Raji (cell line): ENCODE measurements around the gene NTM.

ENCODE experiments used
- POLR2A ChIP-seq: IDR thresholded peaks from 2 replicates; pipeline ENCODE4 v1.6.1; 2011; ENCODE audit warnings: low read depth, low read length, control low read depth; ENCODE audit not compliant: insufficient read depth

The NTM gene

DNA sequence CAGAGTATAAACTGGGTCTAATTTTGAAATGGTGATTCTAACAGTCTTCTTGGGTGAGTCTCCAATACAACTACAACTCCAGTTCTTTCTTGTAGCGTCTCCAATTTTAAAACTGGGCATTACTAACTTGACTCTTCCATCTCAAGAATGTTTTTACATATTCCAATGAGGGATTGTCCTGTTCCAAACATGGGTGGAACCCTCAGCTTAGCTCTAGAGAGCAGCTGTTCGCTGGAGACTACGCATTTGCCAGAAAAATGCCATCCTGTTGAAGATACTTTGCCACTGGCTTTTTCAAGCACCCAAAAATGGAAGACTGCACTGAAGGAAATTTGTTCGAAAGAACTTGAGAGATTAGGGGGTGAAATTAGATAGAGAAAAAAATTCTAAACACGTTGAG lies 870.0 kb downstream of the NTM start:
- no peak for TF ChIP-seq POLR2A

DNA sequence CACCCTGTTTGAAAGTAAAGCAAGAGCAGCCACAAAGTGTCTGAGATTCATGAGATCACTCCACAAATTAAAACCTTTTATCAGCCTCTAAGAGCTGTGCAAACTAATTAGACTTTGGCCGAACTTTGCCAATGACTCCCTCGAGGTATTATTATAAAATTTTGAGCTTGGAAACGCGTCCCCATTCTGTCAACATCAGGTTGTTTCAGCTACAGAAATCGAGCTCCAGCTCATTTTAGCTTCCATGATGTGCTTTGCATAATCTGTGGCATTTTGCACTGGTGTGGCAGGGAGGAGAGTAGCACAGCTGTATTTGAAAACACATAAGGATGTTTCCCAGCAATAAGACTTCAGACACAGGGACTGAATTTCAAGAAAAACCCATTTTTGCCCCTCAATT lies 872.2 kb downstream of the NTM start:
- no peak for TF ChIP-seq POLR2A

DNA sequence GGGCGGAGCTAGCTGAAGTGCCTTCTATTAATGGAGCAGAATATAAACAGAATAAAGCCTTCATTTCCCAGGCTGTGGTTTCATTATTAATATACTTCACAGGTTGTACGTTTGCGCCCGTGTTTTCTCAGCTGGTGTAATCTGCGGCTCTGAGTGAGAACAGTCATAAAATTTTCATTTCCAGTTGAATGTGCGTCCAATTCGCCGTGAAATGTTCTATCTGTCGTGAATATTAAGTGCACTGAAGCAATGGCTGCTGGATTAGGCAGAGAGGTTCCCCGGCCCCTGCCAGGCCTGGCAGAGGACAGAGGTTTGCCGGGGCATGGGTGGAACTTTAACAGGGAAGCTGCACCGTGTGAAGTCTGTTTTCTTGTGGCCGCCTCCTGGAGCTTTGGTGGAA lies 874.4 kb downstream of the NTM start:
- no peak for TF ChIP-seq POLR2A

DNA sequence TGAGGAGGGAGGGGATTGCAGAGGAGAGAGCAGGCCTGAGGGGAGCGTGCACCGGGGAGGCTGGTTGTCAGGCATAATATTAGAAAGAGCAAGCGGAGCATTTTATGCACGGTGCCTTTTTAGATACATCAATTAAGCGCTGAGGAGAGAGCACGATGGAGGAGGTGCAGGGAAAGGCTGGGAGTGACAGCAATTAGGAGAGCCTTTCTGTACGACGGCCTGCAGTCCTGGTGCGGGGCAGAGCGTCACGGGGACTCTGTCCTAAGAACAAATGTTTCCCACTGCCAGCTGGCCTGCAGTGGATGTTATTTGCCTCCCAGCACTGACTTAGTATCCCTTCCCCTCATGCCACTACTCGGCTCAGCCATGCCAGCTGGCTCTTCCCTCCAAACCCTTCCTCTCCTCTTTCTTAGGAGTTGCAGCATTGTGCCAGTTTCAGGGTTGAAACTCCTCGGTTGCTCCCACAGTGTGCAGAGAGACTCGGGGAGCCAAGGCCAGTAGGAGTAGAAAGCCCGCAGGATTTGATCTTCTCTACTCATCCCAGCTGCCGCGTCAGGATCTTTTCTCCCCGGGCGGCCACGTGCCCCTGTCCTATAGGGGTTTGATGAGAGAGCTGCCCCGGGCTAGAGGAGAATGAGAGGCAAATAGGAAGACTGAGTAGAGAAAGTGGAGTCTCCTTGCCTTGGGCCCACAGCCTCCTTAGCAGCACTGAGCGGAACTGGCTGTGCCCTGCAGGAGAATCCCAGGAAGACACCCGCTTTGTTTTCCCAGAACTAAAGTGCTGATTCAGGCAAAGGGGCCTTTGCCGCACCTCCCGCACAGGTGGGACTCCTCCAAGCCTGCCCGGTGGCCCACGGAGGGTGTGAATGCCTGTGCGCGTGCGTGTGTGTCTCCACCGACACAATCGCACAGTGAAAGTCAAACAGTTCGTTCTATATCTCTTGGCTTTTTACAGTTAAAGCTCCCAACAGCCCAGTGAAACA lies 875.3 kb downstream of the NTM start:
- no peak for TF ChIP-seq POLR2A

DNA sequence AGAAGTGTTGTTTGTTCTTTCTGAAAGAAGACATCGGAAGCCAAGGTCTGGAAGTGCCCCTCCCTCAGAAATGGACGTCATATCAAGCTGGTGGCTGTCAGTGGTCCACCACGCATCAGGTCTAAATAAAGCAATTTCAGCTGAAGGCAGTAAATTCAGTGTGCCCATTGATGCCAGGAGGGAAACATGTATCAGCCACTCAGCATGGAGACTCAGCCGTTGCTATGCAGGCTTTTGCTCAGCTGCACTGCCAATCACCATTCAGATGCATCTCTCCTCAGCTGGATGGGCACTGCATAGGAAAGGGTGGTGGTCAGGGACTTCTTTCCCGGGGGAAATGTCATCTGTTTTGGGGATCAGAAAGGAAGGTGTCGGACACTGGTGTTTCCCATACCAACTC lies 878.2 kb downstream of the NTM start:
- TF ChIP-seq POLR2A: no peak

DNA sequence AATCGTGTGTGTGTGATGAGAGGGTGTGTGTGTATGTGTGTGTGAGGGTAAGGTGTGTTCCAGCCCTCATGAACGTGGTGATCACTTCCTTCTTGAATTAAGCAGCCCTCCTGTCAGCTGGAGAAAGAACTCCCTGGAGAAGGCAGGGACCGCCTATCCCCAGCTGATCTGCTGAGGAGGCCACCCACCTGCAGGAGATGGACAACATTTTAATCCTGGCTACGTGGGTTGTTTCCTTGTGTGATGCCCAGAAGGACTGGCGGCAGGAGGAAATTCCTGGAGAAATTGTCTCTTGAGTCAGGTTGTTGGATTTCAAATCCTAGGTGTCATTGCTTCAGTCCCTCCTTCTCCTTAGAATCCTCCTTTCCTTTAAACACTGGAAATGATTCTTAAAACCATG lies 878.8 kb downstream of the NTM start:
- no peak for TF ChIP-seq POLR2A

DNA sequence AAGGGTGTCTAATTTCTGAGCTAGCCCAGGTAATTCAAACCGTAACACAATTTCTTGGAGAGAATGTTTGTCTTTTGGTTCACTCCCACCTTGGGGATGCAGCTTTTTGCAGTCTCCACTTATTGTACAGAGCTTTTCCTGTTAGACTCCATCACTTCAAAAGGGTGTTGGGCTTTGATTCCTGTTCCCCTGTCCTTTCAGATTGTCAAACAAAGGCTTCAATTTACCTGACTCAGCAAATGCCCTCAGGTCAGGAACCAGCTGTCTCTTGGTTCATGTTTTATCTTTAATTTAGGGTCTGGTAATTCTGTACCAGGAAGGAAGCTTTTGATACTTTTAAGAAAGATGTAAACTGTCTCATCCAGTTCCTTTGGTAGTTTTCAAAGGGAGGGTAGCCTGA lies 880.6 kb downstream of the NTM start:
- no peak for TF ChIP-seq POLR2A

DNA sequence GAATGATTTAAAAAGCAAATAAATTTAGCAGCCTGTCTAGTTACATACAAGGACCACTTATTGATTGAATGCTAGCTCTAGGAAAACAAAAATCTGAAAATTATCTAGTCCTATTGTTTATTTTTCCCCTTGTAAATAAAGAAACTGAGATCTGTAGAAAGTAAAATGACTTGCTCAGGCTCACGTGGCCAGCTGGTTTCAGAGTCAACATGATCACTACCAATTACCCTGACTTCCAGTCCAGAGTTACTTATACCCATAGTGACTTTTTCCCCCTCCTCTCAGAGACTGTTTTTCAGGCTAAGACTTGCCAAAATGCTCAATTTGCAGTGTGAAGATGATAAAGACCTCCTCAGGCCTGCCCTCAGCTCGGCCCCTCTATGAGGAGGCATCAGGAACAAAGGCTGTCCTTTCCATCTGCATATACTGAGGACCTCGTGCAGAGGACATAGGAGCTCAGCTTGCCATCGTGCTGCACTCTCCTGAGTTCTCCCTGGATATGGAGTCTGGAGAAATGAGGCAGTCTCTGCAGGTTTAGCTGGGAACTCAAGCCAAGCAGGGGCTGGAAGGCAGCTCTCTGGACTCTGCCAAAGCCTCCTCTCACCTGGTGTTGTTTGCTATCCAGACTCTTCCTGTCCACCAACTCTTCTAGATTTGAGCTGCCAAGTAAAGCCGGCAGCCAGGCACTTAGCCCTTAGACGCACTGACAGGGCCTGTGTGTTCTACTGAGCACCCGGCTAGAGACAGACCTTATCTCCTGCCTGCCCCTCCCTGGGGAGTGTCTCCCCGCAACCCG lies 883.3 kb downstream of the NTM start:
- no peak for TF ChIP-seq POLR2A

DNA sequence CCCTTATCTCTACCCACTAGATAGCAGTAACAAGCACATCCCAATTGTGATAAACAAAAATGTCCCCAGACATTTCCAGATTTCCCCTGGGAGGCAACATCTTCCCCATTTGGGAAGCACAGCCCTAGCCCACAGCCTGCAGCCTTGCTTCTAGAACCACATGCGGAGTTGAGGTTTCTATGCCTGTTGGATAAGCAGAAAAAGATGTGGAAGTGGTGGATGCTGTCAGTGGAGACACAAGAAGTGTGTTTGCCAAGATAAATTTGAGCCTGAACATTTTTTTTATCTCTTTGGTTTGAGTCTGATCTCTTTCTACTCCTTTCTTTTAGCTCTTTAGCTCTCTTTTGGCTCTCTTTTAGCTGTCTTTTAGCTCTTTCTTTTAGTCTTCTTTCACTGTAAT lies 884.5 kb downstream of the NTM start:
- no peak for TF ChIP-seq POLR2A

DNA sequence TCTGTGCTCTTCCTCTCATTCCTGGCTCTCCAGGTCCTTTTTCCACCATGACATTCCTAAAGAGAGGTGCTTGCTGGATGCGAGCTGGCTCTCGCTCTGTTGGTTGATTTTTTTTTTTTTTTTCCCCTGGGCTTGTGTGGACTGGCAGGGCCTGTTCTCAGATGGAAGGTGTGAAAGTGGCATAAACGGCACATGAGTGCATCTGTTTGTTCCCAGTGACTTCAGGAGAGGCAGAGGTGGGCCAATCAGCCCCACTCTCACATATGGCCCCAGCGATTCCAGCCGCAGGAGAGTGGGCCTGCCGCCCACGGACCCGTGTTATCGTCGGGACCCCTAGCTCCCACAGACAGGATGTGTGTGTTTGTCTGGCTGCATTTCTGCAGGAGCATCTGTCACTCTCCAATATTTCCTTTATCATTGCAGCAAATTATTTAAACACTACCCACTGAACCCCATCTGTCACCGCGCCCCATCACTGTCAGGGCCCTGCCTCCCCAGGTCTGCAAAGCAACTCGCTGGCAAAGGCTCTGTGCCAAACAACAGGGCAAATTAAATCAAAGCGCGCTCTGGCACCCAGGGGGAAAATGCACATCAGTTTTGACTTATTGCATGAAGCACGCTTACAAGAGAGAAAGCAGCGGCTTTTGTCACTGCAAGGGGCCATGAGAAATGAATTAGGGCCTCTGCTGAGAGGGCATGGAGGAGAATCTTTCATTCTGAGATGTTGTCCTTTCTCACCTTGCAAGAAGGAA lies 886.3 kb downstream of the NTM start:
- TF ChIP-seq POLR2A: no peak

DNA sequence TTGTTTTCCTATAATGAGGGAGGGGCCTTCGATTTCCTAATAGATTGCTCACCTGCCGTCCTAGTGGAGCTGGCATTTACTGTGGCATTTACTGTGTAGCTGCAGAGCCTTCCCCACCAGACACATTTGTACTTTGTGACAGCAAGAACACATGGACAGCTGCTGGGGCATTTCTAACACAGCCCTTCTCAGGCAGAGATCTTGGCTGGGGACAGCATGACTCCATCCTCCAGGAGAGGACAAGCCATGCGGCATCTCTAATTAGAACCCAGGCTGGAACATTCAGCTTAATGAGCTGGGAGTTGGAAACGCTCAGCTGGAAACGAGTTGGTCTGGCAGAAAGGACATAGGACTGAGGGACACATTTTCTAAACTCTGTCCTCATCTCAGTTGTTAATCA lies 887.5 kb downstream of the NTM start:
- TF ChIP-seq POLR2A: no peak

DNA sequence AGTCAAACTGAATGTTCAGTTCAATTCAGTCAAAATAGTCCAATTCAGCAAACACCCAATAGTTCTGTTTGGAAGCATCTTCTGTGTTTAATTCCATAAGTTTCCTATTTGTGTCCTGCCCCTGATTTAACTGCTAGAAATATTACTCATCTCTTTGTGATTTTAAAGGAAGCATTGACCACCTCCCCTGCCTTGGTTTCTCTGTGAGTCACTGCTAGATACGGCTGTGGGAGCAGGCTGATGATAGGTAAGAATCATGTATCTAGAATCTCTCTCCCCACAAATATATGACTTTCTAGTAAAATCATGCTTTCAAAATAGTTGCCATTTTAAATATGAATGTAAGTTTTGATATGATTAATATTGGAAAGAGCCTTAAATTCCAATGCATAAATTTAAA lies 888.5 kb downstream of the NTM start:
- no peak for TF ChIP-seq POLR2A

DNA sequence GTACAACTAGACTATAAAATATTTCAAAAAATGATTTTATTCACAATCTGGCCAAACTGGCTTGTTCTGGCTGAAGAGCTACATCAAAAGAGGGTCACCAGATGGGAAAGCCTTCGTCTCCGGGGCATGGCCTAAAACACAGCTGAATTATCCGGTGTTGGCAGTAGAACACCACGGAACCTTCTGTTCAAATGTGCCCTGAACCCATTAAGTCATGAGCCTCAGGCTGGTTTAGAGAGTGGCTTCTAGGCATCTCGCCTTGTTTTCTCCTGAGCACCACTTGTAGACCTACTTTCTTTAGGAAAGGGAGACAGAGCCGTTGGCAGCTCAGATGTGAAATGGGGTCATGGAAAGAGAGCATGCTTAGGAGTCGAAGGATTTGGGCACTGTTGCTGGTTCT lies 890.2 kb downstream of the NTM start:
- no peak for TF ChIP-seq POLR2A

DNA sequence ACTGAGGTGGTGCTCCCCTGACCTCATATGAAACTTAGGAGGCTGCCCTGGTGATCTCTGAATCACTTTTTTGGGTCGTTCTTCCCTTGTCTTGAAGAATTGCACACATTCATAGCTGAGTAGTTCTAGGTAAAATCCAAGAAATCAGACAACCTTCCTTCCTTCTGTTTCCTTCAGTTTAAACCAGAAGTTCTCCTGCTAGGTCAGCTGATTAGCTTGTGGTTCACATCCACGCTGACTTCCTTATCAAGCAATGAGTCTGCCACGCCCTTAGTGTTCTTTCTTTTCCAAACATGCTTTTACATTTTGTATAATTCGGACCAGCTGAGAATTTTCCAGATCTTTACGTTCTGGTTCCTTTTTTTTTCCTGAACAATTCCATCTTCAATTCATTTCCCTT lies 892.8 kb downstream of the NTM start:
- no peak for TF ChIP-seq POLR2A

DNA sequence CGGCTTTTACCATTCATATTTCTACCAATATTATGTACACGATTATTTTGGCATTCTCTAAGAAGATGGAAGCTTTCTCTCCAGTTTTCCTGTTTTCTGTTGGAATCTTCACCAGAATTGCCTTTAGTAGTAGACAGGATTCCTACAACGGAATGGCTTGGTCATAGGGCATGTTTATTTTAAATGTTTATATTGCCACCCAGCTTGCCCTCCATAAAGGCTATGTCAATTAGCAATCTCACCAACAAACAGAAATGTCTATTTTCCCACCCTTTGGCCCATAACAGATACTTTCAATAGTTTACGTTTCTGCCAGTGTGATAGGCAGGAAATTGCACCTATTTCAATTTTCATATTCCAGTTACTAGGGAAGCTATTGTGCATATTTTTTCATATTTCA lies 893.5 kb downstream of the NTM start:
- no peak for TF ChIP-seq POLR2A
